A549 (cell line): Measurements from ENCODE around the gene GSTP1.

Source experiments
- SREBF2 ChIP-seq: fragments of 450-650 bp; IDR thresholded peaks from 2 replicates; pipeline ENCODE4 v1.6.1; 2014; ENCODE audit warnings: mild to moderate bottlenecking, moderate library complexity
- TF ChIP-seq, protein P1 (sequence below): fragments of 150-350 bp; IDR thresholded peaks from 2 replicates; pipeline ENCODE4 v1.6.1; 2014; ENCODE audit warnings: low read depth, mild to moderate bottlenecking, low read length
- TF ChIP-seq, protein P2 (sequence below): fragments of >200 bp; sonication (Bioruptor Twin); formaldehyde crosslinking; IDR thresholded peaks from 3 replicates; pipeline ENCODE4 v1.5.1; 2016
- TF ChIP-seq, protein P3 (sequence below): fragments of 250-450 bp; sonication (Bioruptor Pico); IDR thresholded peaks from 2 replicates; pipeline ENCODE4 v1.5.0; 2021; ENCODE audit warnings: mild to moderate bottlenecking, moderate library complexity, borderline replicate concordance

DNA sequence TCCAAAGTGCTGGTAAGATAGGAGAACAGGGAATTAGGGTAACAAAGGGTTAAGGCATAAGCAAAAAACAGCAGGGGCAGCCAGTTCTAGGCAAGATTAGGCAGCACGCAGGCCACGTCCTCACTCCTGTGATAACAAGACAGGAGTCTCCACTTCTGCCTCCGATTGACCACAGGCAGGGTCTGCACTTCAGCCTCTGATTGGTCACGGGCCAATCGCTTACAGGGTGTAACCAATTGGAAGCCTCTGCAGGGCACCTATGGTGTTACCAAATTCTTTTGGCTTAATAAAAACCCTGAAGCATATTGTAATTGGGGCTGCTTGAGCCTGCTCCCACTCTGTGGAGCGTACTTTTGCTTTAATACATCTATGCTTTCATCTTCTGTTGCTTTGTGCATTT is 12.2 kb upstream of the GSTP1 start:
- TF ChIP-seq, protein P1, sequence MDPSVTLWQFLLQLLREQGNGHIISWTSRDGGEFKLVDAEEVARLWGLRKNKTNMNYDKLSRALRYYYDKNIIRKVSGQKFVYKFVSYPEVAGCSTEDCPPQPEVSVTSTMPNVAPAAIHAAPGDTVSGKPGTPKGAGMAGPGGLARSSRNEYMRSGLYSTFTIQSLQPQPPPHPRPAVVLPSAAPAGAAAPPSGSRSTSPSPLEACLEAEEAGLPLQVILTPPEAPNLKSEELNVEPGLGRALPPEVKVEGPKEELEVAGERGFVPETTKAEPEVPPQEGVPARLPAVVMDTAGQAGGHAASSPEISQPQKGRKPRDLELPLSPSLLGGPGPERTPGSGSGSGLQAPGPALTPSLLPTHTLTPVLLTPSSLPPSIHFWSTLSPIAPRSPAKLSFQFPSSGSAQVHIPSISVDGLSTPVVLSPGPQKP = no peak
- TF ChIP-seq, protein P2, sequence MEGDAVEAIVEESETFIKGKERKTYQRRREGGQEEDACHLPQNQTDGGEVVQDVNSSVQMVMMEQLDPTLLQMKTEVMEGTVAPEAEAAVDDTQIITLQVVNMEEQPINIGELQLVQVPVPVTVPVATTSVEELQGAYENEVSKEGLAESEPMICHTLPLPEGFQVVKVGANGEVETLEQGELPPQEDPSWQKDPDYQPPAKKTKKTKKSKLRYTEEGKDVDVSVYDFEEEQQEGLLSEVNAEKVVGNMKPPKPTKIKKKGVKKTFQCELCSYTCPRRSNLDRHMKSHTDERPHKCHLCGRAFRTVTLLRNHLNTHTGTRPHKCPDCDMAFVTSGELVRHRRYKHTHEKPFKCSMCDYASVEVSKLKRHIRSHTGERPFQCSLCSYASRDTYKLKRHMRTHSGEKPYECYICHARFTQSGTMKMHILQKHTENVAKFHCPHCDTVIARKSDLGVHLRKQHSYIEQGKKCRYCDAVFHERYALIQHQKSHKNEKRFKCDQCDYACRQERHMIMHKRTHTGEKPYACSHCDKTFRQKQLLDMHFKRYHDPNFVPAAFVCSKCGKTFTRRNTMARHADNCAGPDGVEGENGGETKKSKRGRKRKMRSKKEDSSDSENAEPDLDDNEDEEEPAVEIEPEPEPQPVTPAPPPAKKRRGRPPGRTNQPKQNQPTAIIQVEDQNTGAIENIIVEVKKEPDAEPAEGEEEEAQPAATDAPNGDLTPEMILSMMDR = no peak
- no peak for TF ChIP-seq SREBF2
- TF ChIP-seq, protein P3, sequence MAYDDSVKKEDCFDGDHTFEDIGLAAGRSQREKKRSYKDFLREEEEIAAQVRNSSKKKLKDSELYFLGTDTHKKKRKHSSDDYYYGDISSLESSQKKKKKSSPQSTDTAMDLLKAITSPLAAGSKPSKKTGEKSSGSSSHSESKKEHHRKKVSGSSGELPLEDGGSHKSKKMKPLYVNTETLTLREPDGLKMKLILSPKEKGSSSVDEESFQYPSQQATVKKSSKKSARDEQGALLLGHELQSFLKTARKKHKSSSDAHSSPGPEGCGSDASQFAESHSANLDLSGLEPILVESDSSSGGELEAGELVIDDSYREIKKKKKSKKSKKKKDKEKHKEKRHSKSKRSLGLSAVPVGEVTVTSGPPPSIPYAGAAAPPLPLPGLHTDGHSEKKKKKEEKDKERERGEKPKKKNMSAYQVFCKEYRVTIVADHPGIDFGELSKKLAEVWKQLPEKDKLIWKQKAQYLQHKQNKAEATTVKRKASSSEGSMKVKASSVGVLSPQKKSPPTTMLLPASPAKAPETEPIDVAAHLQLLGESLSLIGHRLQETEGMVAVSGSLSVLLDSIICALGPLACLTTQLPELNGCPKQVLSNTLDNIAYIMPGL (CRISPR knock-in tag) = no peak
